Measurements from ENCODE around the gene ACKR3.

The ACKR3 gene

DNA sequence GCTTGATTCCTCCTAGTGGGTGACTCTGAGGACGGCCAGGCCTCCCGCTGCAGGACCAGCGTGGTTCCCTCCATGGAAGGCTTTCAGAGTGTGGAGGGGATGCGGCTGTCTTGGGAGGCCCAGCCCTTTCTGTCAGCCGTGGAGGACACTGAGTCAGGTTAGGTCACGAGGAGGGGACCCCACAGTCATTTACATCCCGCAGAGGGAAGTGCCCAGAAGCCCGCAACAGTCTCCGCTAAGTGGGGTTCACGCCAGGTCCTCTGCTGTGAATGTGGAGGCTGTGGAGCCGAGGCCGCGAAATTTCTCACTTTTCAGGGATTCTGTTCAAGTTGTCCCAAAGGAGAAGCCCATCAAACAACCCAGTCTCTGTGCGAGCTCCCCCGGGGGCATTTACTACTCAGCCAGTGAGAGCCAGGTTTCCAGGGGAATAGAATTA, 8.8 kb downstream of the ACKR3 start:
- Histone ChIP-seq H3K4me3 (replicated peaks; ENCODE audit: insufficient read depth, low read length) (no peak overlapping the region), H3K27me3 (ENCODE audit: insufficient read depth, poor library complexity, severe bottlenecking) (no peaks in the 10 kb centered on the region), H3K27ac (replicated peaks) (no peak overlapping the region)
- DNase-seq (ENCODE audit: low read depth in 1 of 2, low spot score in 1 of 2): no peak
- TF ChIP-seq GABPA (IDR thresholded peaks at IDR 0.05; ENCODE audit: low read depth): no peak
- no peak for TF ChIP-seq SPI1 (IDR thresholded peaks at IDR 0.05; ENCODE audit: borderline replicate concordance, low read depth)
- TF ChIP-seq, protein P1, sequence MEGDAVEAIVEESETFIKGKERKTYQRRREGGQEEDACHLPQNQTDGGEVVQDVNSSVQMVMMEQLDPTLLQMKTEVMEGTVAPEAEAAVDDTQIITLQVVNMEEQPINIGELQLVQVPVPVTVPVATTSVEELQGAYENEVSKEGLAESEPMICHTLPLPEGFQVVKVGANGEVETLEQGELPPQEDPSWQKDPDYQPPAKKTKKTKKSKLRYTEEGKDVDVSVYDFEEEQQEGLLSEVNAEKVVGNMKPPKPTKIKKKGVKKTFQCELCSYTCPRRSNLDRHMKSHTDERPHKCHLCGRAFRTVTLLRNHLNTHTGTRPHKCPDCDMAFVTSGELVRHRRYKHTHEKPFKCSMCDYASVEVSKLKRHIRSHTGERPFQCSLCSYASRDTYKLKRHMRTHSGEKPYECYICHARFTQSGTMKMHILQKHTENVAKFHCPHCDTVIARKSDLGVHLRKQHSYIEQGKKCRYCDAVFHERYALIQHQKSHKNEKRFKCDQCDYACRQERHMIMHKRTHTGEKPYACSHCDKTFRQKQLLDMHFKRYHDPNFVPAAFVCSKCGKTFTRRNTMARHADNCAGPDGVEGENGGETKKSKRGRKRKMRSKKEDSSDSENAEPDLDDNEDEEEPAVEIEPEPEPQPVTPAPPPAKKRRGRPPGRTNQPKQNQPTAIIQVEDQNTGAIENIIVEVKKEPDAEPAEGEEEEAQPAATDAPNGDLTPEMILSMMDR (IDR thresholded peaks at IDR 0.05; ENCODE audit: insufficient read depth, low read length): no peak
- TF ChIP-seq, protein P2, sequence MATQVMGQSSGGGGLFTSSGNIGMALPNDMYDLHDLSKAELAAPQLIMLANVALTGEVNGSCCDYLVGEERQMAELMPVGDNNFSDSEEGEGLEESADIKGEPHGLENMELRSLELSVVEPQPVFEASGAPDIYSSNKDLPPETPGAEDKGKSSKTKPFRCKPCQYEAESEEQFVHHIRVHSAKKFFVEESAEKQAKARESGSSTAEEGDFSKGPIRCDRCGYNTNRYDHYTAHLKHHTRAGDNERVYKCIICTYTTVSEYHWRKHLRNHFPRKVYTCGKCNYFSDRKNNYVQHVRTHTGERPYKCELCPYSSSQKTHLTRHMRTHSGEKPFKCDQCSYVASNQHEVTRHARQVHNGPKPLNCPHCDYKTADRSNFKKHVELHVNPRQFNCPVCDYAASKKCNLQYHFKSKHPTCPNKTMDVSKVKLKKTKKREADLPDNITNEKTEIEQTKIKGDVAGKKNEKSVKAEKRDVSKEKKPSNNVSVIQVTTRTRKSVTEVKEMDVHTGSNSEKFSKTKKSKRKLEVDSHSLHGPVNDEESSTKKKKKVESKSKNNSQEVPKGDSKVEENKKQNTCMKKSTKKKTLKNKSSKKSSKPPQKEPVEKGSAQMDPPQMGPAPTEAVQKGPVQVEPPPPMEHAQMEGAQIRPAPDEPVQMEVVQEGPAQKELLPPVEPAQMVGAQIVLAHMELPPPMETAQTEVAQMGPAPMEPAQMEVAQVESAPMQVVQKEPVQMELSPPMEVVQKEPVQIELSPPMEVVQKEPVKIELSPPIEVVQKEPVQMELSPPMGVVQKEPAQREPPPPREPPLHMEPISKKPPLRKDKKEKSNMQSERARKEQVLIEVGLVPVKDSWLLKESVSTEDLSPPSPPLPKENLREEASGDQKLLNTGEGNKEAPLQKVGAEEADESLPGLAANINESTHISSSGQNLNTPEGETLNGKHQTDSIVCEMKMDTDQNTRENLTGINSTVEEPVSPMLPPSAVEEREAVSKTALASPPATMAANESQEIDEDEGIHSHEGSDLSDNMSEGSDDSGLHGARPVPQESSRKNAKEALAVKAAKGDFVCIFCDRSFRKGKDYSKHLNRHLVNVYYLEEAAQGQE (IDR thresholded peaks at IDR 0.05; ENCODE audit: insufficient replicate concordance, low read depth): no peak
- no peak for TF ChIP-seq POLR2AphosphoS5 (IDR thresholded peaks at IDR 0.05; ENCODE audit: low read depth)

DNA sequence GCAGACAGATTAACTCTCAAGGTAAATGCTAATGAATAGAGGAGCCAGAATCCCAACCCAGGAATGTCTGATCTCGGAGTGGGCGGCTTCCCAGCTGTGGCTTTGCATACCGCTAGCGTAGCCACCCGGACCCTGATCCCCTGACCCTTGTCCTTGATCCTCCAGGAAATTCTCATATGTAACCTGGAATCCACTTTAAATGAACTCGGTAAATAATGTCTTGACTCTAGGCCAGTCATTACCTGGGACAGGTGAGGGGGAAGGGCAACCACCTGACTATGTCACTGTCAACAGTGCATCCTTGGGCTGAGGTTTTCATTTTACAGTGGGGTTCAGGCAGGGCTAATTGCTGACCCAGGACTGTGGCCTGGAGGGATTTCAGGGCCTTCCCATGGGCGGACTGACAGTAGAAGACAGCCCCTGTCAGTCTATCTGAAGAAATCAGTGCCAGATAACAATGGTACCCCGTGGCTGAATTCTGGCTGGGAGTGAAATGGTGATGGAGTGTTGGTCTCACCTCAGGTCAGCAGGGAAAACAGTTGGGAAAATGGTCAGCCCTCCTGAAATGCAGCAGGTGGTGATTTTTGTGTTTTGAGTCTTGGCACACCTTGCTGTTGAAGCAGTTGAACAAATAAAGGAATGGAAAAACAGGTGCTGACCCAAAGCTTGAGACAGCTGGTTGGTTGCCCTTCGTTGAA, 9.6 kb downstream of the ACKR3 start:
- DNase-seq (ENCODE audit: low read depth in 1 of 2, low spot score in 1 of 2): no peak

DNA sequence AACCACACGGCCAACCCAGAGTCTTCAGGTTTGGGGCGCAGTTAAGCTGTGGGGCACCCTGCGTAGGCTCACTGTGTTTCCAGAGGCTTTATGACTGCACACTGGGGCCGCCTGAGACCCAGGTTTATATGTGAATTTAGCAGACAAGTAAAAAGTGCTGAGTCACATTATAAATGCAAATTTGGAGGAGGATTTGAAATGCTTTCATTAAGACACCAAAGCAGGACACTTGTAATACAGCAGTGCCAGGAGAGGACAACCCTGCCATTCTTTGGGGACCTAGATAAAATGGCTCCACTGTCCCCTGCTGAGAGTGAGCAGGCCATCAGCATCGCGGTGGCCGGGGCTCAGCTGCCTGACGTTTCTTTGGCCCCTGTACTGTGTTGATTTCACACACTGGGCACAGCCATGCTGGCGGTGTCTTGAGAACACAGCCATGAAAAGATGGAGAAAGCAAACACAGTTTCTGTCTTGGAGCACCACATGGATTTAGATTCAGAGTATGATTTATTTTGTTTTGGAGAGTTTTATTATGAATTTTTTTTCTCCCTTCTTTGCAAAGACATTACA, 10.2 kb downstream of the ACKR3 start:
- H3K4me3 ChIP-seq (replicated peaks; ENCODE audit: insufficient read depth, low read length): no peak overlapping the region
- H3K27ac ChIP-seq (replicated peaks): no peak overlapping the region
- DNase-seq (ENCODE audit: low read depth in 1 of 2, low spot score in 1 of 2): no peak
- TF ChIP-seq, protein P1 (IDR thresholded peaks at IDR 0.05; ENCODE audit: insufficient read depth, low read length): no peak
- TF ChIP-seq SPI1 (IDR thresholded peaks at IDR 0.05; ENCODE audit: borderline replicate concordance, low read depth): no peak
- no peak for TF ChIP-seq POLR2AphosphoS5 (IDR thresholded peaks at IDR 0.05; ENCODE audit: low read depth)
- TF ChIP-seq, protein P2 (IDR thresholded peaks at IDR 0.05; ENCODE audit: insufficient replicate concordance, low read depth): no peak
- H3K27me3 ChIP-seq (ENCODE audit: insufficient read depth, poor library complexity, severe bottlenecking): no peaks in the 10 kb centered on the region

More for the DNA sequence above, 9.6 kb downstream of the ACKR3 start:
- Histone ChIP-seq H3K4me3 (replicated peaks; ENCODE audit: insufficient read depth, low read length) (no peak overlapping the region), H3K27ac (replicated peaks) (no peak overlapping the region), H3K27me3 (ENCODE audit: insufficient read depth, poor library complexity, severe bottlenecking) (no peaks in the 10 kb centered on the region)
- TF ChIP-seq SPI1 (IDR thresholded peaks at IDR 0.05; ENCODE audit: borderline replicate concordance, low read depth): no peak
- TF ChIP-seq GABPA (IDR thresholded peaks at IDR 0.05; ENCODE audit: low read depth): no peak
- no peak for TF ChIP-seq POLR2AphosphoS5 (IDR thresholded peaks at IDR 0.05; ENCODE audit: low read depth)
- TF ChIP-seq, protein P1 (IDR thresholded peaks at IDR 0.05; ENCODE audit: insufficient read depth, low read length): no peak
- TF ChIP-seq, protein P2 (IDR thresholded peaks at IDR 0.05; ENCODE audit: insufficient replicate concordance, low read depth): no peak
